Activated CD4-positive, alpha-beta T cell treated with anti-CD3 and anti-CD28 coated beads, Interleukin-2, Interleukin-4, amounts not matched to agents 100 ng/mL and 50 ng/mL, durations not matched to agents 16 hours and 8 hours (primary cell): Measurements from ENCODE around the gene CNTN2.

Source experiments
- DNase-seq: peaks from one replicate; pipeline ENCODE4 v3.0.0-alpha.2; 2020; ENCODE audit warnings: low spot score

The CNTN2 gene

GRCh38 chr1:205127646-205128045 lies 84.6 kb downstream of the CNTN2 start:
- DNase-seq, result no peak
